Kidney capillary endothelial cell (primary cell): Measurements from ENCODE around the gene RFX2.
"Not testable (repeated sequence)": the region's sequence is repeated elsewhere in the genome, so short reads cannot be mapped to it uniquely, and the experiment has no call there.

Experiments used
- DNase-seq: peaks from one replicate; pipeline ENCODE4 v3.0.0-alpha.2; 2018; ENCODE audit warnings: low spot score

The RFX2 gene

DNA sequence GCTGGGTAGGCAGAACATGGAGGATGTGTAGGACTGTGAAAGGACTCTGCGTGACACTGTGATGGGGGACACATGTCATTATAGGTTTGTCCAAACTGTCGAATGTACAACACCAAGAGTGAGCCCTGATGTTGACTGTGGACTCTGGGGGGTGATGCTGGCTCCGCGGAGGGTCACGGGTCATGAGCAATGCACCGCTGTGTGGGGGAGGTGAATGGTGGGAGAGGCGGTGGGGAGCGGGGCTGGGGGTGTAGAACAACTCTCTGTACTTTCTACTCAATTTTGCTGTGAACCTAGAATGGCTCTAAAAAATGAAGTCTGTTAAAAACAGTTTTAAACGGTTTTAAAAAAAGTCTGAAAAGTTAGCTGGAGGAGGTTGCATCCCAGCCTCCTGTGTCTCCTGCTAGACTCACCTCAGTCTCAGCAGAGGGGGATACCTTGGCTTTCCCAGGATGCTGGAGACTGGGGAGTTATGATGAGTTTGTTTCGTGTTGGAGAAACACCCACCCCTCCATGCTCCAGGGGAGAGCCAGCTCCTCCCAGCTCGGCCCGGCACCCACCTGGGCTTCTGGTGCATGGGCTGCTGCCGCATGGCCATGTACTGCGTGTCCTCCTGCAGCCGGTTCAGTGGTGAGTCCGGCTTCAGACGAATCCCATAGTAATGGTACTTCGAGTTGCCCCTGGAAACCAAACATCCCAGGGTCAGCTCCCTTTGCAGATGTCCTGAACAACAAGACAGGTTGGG is 97.7 kb downstream of the RFX2 start:
- no peak for DNase-seq

DNA sequence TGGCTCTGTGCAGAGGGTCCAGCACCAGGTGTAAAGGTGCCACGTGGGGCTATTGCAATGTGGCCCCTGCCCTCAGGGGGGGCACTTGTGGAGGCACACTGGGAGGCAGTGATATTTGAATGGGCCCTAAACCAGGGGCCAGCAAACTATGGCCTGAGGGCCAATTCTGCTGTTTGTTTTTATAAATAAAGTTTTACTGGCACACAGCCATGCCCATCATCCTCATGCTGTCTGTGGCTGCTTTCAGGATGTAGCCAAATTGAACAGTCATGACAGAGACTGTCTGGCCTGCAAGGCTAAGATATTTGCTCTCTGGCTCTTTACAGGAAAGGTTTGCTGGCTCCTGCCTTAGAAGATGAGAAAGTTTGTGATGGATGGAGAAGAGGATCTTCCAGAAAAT is 98.5 kb downstream of the RFX2 start:
- DNase-seq = no peak

DNA sequence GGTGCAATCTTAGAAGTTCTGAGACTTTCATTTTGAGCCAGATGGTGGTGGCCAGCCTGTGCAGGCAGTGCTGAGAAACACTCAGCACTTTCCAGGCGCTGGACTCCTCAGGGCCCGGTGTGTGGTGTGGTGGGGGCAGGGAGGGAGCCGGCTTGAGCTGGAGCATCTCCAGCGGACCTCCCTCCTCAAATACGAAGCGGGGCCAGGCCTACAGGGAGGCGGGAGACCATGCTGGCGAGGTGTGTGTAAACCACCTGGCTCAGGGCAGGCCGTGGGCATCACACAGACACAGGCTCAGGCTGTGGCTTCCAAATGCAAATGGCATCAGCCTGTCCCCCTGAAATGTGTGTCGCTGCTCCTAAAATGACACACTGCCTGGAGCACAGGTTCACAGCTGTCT is 99.1 kb downstream of the RFX2 start:
- no peak for DNase-seq

DNA sequence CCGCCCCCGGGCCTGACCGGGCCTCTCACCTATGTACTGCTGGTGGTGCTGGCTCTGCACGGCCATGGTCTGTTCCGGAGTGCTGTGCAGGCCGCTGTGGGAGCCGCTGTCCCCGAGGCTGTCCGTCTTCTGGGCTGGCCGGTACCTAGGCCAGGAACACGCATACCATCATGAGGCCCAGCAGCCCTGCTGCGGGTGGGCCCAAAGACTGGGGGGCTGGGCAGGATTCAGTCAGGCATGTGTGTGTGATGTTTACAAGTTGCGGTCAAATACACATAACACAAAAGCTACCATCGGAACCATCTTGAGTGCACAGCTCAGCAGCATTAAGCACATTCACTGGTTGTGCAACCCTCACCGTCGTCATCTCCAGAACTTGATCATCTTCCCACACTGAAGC is 100.2 kb downstream of the RFX2 start:
- DNase-seq = no peak

DNA sequence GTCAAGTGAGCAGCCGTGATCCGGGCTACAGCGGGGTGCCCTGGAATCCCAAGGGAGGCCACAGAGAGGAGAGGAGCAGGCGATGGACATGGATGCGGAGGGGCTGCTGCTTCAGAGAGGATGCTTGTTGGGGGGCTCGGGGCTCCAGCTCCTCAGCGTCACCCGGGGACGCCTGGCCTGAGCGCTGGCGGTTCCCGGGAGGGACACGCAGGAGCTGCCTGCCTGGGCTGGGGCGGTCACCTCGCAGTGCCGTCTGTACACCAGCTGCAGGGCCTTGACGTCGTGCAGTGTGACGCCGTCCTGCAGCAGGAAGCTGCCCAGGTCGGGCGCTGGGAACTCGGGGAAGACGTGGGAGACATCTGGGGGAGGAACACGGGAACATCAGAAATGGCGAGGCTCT is 102.4 kb downstream of the RFX2 start:
- DNase-seq = no peak

DNA sequence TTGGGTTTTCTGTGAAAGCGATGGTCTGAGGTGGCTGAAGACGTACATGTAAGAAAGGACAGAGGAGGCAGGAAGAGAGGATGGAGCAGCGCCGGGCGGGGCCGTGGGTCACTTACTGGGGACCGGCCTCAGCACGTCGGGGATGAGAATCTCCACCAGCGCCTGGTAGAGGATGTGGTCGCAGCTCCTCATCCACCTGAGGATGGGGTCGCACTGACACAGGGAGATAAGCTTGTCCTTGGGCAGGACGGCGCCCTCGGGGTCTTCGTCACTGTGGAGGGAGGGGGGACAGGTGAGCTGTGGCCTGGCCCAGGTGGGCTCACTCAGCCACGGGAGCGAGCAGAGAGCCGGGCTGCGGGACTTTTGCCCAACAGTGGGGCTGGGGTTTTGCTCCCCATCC is 103.4 kb downstream of the RFX2 start:
- DNase-seq = no peak

DNA sequence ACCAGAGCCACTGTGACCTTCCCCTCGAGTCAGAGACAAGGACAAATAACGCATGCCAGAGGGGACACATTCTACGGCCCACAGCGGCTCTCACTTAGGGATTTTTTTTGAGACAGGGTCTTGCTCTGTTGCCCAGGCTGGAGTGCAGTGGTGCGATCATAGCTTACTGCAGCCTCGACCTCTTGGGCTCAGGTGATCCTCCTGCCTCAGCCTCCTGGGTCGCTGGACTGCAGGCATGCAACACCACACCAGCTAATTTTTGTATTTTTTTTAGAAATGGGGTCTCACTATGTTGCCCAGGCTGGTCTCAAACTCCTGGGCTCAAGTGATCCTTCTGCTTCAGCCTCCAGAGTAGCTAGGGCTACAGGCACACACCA is 104.2 kb downstream of the RFX2 start:
- DNase-seq = not testable (repeated sequence)

DNA sequence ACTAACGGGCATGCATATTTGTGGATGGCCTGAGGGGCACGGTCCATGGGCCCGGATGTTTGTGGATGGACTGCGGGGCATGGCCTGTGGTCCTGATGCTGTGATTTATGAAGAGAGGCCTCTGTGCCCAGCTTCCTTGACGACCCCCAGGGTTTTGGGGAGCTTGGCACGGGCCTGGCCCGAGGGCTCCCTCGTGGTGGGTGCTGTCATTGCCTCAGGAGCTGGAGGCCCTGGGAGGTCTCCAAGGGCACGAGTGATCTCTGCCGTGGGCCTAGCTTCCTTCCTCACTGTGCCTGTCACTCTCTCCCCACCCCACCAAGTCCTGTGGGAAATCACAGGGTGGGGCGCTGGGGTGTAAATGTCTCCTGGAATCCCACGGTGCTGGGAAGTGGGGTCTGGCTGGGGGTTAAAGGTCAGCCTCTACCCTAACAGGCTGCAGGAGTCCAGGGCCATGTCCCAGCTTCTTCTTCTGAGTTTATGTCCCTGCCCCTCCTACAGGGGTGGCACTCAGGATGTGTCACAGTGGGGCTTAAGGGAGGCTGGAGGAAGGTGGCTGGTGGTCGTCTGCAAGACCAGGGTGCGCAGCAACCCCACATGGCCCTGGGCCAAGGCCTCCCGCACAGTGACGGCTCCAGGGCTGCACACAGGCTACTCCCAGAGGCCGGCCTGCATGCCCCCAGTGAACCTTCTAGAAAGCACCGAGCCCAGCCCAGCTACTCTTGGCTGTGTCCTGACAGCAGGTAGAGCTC is 104.8 kb downstream of the RFX2 start:
- DNase-seq = no peak

DNA sequence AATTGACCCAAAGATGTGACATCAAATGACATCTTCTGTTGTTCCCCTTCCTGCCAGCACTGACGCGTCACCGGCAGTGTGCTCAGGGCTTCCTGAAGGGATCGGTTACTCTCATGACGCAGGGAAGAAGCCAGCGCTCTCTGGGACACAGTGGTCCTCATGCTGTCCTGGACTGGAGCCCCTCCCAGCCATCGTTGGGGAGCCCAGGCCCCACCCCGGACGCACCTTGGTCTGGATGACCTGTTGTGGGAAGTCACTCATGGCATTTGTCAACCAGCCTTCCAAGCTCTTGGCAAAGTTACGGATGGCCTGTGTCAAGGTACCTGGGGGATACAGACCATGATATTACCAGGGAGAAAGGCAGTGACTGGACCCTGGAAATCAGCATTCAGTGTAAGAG is 106.3 kb downstream of the RFX2 start:
- DNase-seq = no peak

DNA sequence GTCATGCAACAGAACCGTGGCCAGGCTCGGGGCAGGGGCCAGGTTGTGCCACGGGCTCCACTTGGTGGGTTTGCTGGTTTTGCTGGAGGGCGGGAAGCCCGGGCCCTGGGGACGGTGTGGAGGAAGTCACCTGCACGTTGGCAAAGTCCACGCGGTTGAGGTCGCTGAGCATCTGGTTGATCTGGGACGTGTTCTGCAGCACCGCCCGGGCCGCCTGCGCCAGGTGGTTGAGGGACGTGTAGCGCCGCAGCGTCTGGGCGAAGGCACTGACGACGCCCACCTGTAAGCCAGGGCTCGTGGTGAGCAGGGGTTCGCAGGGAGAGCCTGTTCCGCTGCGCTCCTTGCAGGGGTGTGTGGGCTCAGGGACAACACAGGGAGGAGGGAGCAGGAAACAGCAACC is 107.7 kb downstream of the RFX2 start:
- no peak for DNase-seq

DNA sequence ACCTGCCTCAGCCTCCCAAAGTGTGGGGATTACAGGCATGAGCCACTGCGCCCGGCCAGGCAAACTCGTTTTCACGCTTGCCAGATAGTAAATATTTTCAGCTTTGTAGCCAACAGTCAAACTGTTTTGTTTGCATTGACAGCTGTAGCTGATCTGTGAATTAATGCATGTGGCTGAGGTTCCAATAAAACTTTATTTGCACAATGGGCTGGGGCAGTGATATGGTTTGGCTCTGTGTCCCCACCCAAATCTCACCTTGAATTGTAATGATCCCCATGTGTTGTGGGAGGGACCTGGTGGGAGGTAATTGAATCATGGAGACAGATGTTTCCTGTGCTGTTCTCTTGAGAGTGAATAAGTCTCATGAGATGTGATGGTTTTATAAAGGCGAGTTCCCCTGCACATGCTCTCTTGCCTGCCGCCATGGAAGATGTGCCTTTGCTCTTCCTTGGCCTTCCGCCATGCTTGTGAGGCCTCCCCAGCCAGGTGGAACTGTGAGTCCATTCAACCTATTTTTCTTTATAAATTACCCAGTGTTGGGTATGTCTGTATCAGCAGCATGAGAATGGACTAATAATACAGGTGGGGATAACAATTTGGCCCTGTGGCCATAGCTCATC is 110.0 kb downstream of the RFX2 start:
- DNase-seq = no peak

DNA sequence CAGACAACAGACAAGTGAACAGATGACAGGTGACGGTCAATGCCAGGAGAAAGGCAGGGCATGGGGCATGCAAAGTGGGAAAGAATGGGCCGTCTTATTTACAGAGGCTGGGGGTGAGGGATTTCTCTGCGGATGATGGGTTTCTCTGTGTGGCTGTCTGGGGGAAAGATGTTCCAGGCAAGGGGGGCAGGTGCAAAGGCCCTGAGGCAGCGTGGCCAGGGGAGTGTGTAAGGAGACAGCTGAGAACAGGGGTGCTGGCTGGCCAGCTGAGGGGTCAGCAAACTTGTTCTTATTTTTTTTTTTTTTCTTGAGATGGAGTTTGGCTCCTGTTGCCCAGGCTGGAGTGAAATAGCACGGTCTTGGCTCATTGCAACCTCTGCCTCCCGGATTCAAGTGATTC is 110.6 kb downstream of the RFX2 start:
- no peak for DNase-seq

DNA sequence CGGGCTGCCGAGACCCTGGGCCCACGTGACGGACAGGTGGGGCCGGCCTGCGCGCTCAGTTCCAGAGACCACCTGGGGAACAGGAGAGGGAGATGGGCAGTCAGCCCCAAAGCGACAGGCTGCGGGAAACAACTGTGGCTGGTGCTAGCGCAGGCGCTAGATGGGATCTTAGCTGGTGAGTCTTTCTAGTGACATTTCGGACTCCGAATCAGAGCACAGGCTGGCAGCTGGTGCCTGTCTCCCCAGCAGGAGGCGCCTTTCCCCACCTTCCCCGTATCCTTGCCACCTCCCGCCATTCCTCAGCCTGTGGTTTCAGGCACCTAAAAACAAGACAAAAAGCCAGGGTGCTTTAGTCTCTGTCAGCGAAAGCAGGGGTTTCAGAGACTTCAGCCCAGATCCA is 112.9 kb downstream of the RFX2 start:
- no peak for DNase-seq

DNA sequence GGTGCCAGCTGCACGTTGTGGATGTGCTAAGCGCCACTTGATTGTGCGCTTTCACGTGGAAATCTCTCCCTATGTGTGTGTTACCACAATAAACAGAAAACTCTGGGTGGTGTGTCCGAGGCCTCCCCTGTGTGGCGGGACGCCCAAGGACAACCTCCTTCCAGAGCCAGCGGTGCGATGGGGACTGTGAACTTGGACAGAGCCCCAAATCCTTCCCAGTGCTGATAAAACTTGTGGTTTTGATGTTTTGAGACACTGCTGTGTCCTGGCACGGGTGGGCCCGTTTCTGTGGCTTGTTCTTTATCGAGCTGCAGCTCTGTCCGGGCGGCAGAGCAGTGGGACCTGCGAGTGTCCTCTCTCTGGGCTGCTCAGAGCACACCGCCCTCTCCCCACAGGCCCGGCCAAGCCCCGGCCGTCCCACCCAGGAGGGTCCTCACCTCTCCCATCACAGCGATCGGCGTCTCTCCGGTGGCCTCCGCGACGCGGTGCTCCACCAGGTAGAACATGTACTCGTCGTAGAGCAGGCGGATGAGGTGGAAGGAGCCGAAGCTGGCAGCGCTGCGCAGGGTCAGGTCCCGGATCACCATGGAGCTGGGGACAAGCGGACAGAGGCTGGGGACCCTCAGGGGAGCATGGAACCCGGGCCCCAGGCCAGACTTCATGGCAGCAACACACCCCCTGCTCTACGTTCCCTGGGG is 113.5 kb downstream of the RFX2 start:
- no peak for DNase-seq

DNA sequence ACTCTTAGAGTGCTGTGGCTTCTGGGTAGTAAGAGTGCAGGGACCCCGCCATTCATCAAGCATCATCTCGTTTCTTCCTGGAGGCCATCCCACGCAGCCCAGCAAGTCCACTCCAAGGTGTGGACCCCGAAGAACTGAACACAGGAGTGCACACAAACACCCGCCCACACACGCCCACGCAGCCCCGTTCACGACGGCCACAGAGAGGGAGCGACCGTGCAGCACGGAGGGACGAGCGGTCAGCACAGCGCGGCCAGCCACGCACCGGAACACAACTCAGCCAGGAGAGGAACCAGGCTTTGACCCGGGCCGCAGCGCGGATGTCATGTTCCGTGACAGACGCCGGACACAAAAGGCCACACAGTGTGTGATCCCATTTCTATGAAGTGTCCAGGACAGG is 114.2 kb downstream of the RFX2 start:
- no peak for DNase-seq

DNA sequence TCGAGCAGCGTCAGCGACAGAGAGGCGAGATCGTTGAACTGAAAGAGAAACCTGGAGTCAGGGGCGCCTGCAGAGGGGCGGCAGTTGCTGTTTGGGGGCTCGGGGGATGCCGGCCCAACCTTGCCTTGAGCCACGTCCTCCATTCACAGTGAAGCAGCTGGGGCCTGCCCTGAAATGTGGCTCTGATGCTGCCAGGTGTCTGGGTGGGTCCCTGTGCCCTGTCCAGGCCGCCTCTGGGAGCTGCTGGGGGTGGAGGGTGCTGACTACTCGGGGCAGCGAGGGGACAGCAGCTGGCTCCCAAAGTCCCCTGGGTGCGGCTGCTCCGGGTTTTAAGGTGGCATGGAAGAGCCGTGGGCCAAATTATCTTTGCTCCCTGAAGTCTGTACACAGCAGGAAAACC is 114.7 kb downstream of the RFX2 start:
- no peak for DNase-seq

DNA sequence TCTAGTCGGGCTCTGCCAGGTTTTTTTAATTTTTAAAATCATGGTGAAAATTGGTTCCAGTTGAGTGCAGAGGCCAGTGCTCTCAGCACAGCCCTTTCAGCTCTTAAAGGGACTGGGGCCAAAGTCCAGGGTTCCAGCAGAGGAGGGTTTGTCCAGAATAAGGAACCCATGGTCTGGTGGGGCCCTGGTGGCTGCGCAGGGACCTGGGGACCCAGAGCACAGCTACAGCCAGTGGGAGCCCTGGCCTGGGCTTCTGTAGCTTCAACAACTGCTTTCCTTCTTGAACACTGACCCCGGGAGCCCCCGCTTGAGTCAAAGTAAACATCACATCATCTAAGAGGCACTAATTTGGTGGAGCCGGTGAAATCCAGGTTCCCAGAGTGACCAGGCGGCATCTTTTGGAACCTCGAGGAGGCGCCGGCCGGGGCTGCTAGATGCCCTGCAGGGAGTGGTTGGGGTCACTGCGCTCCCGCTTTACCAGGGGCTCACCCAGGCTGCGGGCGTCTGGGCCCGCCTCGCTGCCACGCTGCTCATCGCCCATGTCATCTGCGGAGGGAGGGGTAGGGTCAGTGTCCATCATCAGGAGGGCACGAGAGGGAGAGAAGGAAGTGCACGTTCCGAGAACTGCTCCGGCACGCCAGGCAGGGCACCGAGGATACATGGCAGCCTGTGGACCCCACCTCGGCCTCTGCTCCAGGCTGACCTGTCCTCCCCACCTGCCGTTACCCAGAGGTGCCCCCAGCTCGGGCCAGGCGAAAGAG is 115.7 kb downstream of the RFX2 start:
- DNase-seq = no peak

DNA sequence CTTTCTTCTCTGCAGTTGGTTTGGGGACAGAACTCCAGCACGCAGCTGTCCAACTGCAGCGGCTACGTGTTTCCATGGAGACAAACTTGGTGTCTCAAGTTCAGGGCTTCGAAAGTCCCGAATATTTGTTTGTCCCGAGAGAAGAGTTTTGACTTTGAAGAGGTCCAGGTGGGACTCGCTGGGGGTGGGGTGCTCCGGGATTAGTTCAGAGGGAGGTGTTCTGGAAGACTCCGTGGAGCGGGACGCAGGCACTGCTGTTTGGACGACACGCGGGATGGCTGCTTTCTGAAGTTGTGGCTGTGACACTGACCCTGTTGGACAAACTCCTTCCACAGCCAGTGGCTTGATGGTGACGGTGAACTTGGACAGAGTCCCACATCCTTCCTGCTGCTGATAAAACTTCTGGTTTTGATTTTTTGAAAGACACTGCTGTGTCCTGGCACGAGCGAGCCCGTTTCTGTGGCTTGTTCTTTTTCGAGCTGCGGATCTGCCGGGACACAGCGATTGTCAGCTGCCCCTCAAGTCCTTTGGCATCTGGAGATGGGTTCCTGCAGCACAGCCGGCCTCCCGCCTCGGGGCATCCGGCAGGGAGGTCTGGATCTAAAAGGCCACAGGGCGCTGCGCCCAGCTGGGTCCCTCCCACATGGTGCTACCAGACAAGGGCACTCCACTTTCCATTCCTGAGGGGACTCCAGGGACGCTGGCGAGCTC is 116.5 kb downstream of the RFX2 start:
- peak; percentile 33 for DNase-seq

DNA sequence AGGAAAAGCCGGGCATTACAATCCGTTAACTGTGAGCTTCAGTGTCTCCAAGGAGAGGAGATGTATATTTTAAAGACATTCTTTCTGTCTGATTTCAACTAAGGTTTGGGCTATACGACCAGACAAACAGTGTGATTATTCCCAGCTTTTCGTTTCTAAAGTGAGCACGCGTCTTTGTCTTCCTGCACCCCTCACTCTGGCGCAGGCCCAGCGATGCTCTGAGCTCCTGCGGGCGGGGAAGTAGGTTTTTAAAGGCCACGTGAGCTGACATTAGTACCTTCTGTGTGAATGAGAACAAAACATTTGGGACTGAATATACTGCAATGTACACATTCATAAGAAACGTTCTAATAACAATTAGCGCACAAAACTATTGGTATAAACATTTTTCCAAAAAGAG is 117.1 kb downstream of the RFX2 start:
- DNase-seq = no peak

DNA sequence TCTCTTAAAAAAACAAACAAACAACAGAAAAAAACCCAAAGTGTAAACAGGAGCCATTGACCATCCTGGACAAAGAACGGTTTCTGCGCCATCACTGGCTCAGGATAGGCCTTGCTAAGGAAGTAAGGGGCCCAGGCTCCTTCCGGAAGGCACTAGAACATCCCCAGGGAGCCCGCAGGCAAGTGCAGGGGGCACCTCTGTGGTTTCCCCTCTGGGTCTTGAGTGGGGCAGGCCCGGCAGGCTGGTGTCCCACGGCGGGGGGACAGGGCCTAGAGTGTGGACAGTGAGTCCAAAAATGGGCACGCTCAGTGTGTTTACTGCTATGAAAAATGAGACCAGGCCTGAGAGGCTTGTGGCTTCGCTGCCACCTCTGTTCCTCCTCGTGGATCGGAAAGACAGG is 117.5 kb downstream of the RFX2 start:
- no peak for DNase-seq

DNA sequence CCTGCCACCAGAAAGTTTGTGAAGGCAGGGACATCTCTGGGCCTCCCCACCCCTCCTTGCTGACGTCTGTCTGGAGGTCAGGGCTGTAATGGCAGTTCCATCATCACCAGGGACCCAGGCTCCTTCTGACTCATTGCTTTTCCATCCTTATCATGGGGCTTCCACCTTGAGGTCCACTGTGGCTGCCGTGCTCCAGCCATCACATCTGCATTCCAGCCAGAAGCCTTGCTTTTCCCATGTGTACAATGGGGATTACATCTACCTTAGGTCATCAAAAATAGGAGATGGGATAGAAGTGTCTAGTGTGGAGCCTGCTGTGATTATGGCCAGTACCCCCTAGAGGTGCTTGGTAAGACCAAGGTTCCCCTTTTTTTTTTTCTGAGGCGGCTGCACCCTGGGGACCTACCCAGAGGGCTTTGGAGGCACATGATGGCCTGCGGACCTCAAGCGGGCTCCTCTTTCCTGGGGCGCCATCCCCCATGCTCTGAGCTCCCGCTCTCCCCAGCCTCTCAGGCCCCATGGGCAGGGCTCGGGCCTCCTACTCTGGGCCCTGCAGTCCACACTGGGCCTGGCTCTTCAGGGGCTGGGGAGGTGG is 119.0 kb downstream of the RFX2 start:
- no peak for DNase-seq
